Coronary artery (tissue), 2 donors: ENCODE data around the gene TTLL9.
A peak's percentile ranks its signal among the peaks of the same experiment; 100 is the strongest.

Experiments
- DNase-seq: peaks from one replicate; pipeline ENCODE4 v3.0.0-alpha.2; 2017; ENCODE audit warnings: low spot score
- H3K27ac ChIP-seq, 2 donors: fragments of 200-600 bp; sonication (generic); one replicate each; pipeline ENCODE4 v1.5.1; 2016 to 2019
- H3K4me3 ChIP-seq: fragments of 200-600 bp; sonication (generic); 2 replicates; pipeline ENCODE4 v1.5.1; 2016; ENCODE audit warnings: mild to moderate bottlenecking, moderate library complexity
- TF ChIP-seq, protein P1 (sequence below): fragments of 200-600 bp; sonication (generic); IDR thresholded peaks from one replicate; pipeline ENCODE4 v1.5.1; 2019; ENCODE audit warnings: antibody characterized with exemption

TTLL9 gene

GRCh38 chr20:31843288-31843687 lies 27.1 kb upstream of the TTLL9 start:
- TF ChIP-seq, protein P1, sequence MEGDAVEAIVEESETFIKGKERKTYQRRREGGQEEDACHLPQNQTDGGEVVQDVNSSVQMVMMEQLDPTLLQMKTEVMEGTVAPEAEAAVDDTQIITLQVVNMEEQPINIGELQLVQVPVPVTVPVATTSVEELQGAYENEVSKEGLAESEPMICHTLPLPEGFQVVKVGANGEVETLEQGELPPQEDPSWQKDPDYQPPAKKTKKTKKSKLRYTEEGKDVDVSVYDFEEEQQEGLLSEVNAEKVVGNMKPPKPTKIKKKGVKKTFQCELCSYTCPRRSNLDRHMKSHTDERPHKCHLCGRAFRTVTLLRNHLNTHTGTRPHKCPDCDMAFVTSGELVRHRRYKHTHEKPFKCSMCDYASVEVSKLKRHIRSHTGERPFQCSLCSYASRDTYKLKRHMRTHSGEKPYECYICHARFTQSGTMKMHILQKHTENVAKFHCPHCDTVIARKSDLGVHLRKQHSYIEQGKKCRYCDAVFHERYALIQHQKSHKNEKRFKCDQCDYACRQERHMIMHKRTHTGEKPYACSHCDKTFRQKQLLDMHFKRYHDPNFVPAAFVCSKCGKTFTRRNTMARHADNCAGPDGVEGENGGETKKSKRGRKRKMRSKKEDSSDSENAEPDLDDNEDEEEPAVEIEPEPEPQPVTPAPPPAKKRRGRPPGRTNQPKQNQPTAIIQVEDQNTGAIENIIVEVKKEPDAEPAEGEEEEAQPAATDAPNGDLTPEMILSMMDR: no peak
- H3K4me3 ChIP-seq: peak overlapping the region; percentile 84
- H3K27ac ChIP-seq: peak overlapping the region; percentile 85 to 95
- DNase-seq: no peak

DNA sequence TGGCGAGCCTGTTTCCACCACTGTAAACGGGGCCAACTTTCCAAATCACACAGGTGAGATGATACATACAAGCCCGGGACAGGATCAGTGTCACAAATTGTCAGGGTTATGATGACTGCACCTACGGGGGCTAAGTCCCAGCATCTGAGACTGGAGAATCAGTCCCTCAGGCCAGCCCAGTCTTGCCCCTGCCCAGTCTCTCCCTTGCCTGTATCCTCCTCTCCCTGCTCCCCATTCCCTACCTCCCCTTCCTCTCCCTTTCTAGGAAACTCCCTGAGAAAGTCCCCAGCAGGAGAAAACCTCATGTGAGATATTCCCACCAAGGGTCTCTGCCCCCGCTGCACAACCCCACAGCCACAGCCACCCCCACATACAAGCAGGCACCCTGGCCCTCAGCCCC lies 26.6 kb upstream of the TTLL9 start:
- peak overlapping the region; percentile 84 for H3K4me3 ChIP-seq
- DNase-seq: no peak
- TF ChIP-seq, protein P1: no peak
- H3K27ac ChIP-seq: peak overlapping the region; percentile 85 to 95

- Histone ChIP-seq H3K27ac (peak overlapping the region; percentile 85 to 95), H3K4me3 (peak overlapping the region; percentile 84)
- no peak for DNase-seq
- TF ChIP-seq, protein P1: no peak
Measured at GRCh38 chr20:31844737-31845299, 25.6 kb upstream of the TTLL9 start.

DNA sequence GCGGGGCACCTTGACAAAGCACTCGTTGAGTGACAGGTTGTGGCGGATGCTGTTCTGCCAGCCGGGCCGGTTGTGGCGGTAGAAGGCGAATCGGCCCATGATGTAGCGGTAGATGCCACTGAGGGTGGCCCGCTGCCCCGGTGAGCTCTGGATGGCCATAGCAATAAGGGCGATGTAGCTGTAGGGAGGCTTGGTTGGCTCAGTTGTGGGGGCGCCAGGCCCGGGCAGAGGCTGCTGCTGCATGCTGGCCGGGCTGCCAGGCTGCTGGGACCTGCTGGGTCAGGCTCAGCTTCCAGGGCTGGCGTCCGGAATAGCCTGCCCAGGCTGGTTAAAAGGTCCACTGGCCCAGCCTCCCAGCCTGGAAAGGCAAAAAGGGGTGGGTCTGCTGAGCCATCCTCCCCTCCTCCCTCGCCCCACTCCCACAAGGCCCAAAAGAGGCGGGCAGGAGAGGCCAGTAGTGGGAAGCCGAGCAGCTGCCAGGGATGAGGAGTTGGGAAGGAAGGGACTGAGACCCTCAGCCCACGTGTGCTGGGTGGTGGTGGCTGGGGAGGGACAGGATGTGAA lies 25.1 kb upstream of the TTLL9 start, which contains the start of gene FOXS1:
FOXS1 (minus strand) TSS at position 305 of the 564 bp plus-strand sequence; CDS start at position 243, 62 bp downstream.
- peak; percentile 92 for DNase-seq
- Histone ChIP-seq H3K4me3 (peak within 1 kb of the TSS; percentile 84), H3K27ac (peak within 1 kb of the TSS; percentile 85 to 95)
- TF ChIP-seq, protein P1: no peak

GRCh38 chr20:31846793-31847138 lies 23.7 kb upstream of the TTLL9 start:
- H3K4me3 ChIP-seq: no peak overlapping the region
- TF ChIP-seq, protein P1: no peak
- no peak for DNase-seq
- H3K27ac ChIP-seq: no peak overlapping the region

- no peak overlapping the region for H3K27ac ChIP-seq
- no peak overlapping the region for H3K4me3 ChIP-seq
- TF ChIP-seq, protein P1: no peak
- DNase-seq: no peak
Measured at GRCh38 chr20:31848088-31848999, 22.1 kb upstream of the TTLL9 start.
